ENCODE data around the gene SIRT7. TPM values are rescaled to one million over a fixed set of nuclear protein-coding genes. Genes with fewer than 3 reads are reported as not detected.

Gene SIRT7
- polyA plus RNA-seq, 1 donor from 2014 or later = 44.5 TPM

DNA sequence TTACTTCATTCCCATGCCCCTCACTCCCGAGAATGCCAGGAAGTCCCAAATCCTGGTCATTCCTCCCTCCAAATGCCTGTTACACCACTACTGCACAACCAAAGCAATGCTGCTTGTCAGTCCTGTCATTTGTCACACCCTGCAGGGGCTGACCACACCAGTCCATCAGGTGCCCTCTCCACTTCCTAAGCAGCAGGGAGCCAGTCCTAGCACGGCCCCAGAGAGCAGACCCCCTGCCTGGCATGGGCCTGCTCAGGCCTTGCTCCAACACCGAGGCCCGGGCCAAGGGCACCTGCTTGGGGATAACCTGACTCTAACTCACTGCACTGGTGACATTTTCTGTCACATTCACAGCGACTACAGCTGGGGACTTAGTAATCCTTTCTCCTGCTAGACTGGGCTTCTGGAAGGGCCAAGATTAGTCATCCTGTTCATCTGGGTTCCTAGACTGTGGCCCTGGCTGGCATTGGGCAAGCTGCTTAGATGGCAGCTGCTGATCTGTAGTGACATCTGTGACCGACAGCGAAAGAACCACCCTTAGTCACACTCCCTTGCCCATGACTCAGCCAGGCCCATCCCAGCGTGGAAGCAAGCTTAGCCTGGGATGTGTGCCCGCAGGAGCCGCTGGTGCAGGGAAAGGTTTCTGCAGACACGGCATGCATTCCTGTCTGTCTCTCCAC, 32.0 kb downstream of the SIRT7 start:
- no peak overlapping the region for H3K9ac ChIP-seq (ENCODE audit: low read length)
- no peaks in the 10 kb centered on the region for H3K9me3 ChIP-seq (ENCODE audit: low read length)
- H3F3A ChIP-seq (ENCODE audit: insufficient read depth, low read length, poor library complexity, severe bottlenecking) = no peaks in the 10 kb centered on the region
- TF ChIP-seq RAD21 (conservative IDR thresholded peaks at IDR 0.05) = no peak
- TF ChIP-seq, protein P1, sequence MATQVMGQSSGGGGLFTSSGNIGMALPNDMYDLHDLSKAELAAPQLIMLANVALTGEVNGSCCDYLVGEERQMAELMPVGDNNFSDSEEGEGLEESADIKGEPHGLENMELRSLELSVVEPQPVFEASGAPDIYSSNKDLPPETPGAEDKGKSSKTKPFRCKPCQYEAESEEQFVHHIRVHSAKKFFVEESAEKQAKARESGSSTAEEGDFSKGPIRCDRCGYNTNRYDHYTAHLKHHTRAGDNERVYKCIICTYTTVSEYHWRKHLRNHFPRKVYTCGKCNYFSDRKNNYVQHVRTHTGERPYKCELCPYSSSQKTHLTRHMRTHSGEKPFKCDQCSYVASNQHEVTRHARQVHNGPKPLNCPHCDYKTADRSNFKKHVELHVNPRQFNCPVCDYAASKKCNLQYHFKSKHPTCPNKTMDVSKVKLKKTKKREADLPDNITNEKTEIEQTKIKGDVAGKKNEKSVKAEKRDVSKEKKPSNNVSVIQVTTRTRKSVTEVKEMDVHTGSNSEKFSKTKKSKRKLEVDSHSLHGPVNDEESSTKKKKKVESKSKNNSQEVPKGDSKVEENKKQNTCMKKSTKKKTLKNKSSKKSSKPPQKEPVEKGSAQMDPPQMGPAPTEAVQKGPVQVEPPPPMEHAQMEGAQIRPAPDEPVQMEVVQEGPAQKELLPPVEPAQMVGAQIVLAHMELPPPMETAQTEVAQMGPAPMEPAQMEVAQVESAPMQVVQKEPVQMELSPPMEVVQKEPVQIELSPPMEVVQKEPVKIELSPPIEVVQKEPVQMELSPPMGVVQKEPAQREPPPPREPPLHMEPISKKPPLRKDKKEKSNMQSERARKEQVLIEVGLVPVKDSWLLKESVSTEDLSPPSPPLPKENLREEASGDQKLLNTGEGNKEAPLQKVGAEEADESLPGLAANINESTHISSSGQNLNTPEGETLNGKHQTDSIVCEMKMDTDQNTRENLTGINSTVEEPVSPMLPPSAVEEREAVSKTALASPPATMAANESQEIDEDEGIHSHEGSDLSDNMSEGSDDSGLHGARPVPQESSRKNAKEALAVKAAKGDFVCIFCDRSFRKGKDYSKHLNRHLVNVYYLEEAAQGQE (IDR thresholded peaks at IDR 0.05; ENCODE audit: borderline replicate concordance) = no peak
- no peak for TF ChIP-seq SMC3 (conservative IDR thresholded peaks at IDR 0.05; ENCODE audit: poor library complexity)
- TF ChIP-seq, protein P2, sequence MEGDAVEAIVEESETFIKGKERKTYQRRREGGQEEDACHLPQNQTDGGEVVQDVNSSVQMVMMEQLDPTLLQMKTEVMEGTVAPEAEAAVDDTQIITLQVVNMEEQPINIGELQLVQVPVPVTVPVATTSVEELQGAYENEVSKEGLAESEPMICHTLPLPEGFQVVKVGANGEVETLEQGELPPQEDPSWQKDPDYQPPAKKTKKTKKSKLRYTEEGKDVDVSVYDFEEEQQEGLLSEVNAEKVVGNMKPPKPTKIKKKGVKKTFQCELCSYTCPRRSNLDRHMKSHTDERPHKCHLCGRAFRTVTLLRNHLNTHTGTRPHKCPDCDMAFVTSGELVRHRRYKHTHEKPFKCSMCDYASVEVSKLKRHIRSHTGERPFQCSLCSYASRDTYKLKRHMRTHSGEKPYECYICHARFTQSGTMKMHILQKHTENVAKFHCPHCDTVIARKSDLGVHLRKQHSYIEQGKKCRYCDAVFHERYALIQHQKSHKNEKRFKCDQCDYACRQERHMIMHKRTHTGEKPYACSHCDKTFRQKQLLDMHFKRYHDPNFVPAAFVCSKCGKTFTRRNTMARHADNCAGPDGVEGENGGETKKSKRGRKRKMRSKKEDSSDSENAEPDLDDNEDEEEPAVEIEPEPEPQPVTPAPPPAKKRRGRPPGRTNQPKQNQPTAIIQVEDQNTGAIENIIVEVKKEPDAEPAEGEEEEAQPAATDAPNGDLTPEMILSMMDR (IDR thresholded peaks at IDR 0.05; ENCODE audit: poor library complexity, severe bottlenecking) = no peak
- no peak for TF ChIP-seq EP300 (conservative IDR thresholded peaks at IDR 0.05; ENCODE audit: poor library complexity, severe bottlenecking)
- H3K27me3 ChIP-seq (ENCODE audit: insufficient read depth, low read depth, low read length) = no peaks in the 10 kb centered on the region
- H4K20me1 ChIP-seq (ENCODE audit: insufficient read depth) = no peaks in the 10 kb centered on the region
- H3K27ac ChIP-seq (ENCODE audit: low read length) = no peak overlapping the region
- H2AFZ ChIP-seq (ENCODE audit: low read depth, low read length) = no peak overlapping the region
- H3K4me3 ChIP-seq (ENCODE audit: low read length) = no peak overlapping the region
- H3K79me2 ChIP-seq (replicated peaks; ENCODE audit: insufficient read depth, low read length) = peaks cover 11% of the 10 kb centered on the region
- H3K9me2 ChIP-seq (ENCODE audit: insufficient read depth, low read length) = no peaks in the 10 kb centered on the region
- no peaks in the 10 kb centered on the region for H3K36me3 ChIP-seq (ENCODE audit: insufficient read depth, low read length)
- no peak overlapping the region for H3K4me2 ChIP-seq (ENCODE audit: low read length)

DNA sequence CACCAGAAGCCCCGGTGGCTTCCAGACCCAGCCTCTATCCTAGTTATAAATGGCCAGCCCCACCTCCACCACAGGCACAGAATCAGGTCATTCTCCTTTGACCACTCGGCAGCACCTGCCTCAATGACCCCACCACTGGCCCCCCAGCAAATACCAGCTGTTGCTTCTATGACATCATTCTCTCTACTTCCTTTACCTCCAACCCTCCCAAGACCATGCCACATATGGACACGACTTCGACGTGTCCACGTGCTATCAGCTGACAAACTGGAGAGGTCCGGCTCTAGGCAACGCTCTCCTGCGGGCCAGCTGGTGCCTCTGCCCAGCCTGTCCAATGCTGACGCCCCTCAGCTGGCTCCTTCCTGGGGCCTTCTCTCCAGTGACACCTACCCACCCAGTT, 32.5 kb downstream of the SIRT7 start:
- Histone ChIP-seq H3K79me2 (replicated peaks; ENCODE audit: insufficient read depth, low read length) (peaks cover 6% of the 10 kb centered on the region), H3K4me3 (ENCODE audit: low read length) (no peak overlapping the region), H3K9me2 (ENCODE audit: insufficient read depth, low read length) (no peaks in the 10 kb centered on the region), H3K36me3 (ENCODE audit: insufficient read depth, low read length) (no peaks in the 10 kb centered on the region), H2AFZ (ENCODE audit: low read depth, low read length) (no peak overlapping the region), H4K20me1 (ENCODE audit: insufficient read depth) (no peaks in the 10 kb centered on the region), H3K9me3 (ENCODE audit: low read length) (no peaks in the 10 kb centered on the region), H3K4me2 (ENCODE audit: low read length) (no peak overlapping the region), H3K27me3 (ENCODE audit: insufficient read depth, low read depth, low read length) (no peaks in the 10 kb centered on the region), H3K9ac (ENCODE audit: low read length) (no peak overlapping the region), H3F3A (ENCODE audit: insufficient read depth, low read length, poor library complexity, severe bottlenecking) (no peaks in the 10 kb centered on the region), H3K27ac (ENCODE audit: low read length) (no peak overlapping the region)
- TF ChIP-seq EZH2 (IDR thresholded peaks at IDR 0.05; ENCODE audit: borderline replicate concordance, insufficient read depth, low read length, poor library complexity, severe bottlenecking) (no peak), TAF1 (IDR thresholded peaks at IDR 0.05; ENCODE audit: low read depth) (no peak), EP300 (conservative IDR thresholded peaks at IDR 0.05; ENCODE audit: poor library complexity, severe bottlenecking) (no peak), SMC3 (conservative IDR thresholded peaks at IDR 0.05; ENCODE audit: poor library complexity) (no peak), POLR2AphosphoS5 (IDR thresholded peaks at IDR 0.05) (no peak), MXI1 (conservative IDR thresholded peaks at IDR 0.05; ENCODE audit: poor library complexity, severe bottlenecking) (no peak), RAD21 (conservative IDR thresholded peaks at IDR 0.05) (no peak)
- TF ChIP-seq, protein P2 (IDR thresholded peaks at IDR 0.05; ENCODE audit: poor library complexity, severe bottlenecking) = no peak
- TF ChIP-seq, protein P1 (IDR thresholded peaks at IDR 0.05; ENCODE audit: borderline replicate concordance) = no peak
